Stimulated activated CD4-positive, alpha-beta T cell treated with anti-CD3 and anti-CD28 coated beads, TNF-alpha, amount 100 ng/mL, for 4 hours (primary cell): ENCODE results near the gene NINJ2.
"Not testable (repeated sequence)": the region's sequence is repeated elsewhere in the genome, so short reads cannot be mapped to it uniquely, and the experiment has no call there.

ENCODE experiments used
- DNase-seq, 3 experiments: peaks; one replicate each; pipeline ENCODE4 v3.0.0-alpha.2; 2020; ENCODE audit warnings: low read depth in 3 of 3

The NINJ2 gene

GRCh38 chr12:663293-663871 lies at the start of gene NINJ2:
Gene NINJ2 (minus strand): TSS chr12:663445. CDS start chr12:663360, 85 bp downstream.
- no peak for DNase-seq

GRCh38 chr12:712172-712863 lies 49.1 kb upstream of the NINJ2 start:
- DNase-seq: no peak

GRCh38 chr12:709455-710020 lies 46.3 kb upstream of the NINJ2 start:
- DNase-seq: no peak

GRCh38 chr12:708084-708483 lies 44.8 kb upstream of the NINJ2 start:
- not testable (repeated sequence) for DNase-seq

DNA sequence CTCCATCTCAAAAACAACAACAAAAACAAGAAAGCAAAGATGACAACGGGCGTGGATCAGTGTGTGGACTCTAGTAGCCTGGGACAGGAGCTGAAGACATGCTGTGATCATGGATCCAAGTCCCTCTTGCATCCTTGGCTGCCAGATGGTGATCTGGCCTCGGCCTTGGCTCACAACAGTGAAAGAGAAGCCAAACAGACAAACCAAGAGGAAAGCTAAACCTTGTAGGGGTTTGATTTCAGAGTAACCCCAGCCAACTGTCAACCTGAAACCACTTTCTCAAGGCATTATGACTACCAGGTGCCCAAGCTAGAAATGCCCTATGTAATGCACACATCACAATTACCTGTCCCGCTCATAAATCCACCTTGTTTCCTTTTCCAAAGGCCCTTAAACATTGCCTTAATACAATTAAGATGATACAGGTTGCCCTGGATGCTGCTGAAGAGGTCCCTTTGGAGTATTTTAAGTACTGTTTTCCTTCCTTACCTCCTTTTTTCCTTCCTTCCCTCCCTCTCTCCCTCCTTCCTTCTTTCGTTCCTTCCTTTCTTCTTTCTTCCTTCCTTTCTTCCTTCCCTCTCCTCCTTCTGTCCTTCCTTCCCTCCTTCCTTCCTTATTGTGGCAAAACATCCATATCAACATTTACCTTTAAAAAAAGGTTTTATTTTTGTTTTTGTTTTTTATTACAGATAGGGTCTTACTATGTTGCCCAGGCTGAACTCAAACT lies 41.4 kb upstream of the NINJ2 start:
- no peak for DNase-seq

DNA sequence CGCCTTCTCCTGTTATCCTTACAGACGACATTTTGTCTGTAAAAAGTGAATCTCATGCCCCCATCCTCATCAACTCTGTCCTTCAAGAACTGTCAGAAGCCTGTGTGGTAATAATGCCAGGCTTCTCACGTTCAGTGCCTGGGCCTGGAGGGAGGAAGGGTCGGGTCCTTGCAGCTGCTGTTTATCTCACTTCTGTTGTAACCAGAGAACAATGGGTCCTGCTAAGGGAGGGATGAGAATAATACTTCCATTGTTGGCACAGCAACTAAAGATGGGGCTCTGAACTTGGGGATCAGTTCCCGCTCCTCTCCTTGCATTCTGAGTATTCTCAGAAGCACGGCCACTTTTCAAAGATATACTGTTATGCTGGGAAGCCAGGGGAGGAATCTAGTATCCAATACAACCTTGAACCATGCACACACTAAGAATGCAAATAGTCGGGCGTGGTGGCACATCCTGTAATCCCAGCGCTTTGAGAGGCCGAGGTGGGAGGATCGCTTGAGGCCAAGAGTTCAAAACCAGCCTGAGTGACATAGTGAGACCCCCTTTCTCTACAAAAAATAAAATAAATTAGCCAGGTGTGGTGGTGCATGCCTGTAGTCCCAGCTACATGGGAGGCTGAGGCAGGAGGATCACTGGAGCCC lies 38.8 kb upstream of the NINJ2 start:
- no peak for DNase-seq

DNA sequence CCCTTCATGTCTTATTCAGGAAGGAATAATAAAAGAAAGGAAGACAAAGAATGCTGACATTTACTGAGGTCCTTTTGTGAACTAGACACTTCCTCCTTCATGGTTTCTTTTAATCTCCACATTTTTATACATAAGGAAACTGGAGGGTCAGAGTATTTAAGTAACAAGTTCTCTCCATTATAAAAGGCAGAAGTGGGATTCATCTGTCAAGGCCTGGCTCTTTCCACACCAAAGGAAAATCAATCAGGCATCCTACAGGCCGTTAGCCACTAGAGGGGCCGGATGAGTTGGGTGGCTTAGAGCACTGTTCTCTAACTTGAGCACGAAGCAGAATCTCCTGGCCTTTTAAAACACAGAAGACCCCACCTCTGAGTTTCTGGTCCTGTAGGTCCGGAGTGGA lies 36.8 kb upstream of the NINJ2 start:
- no peak for DNase-seq

DNA sequence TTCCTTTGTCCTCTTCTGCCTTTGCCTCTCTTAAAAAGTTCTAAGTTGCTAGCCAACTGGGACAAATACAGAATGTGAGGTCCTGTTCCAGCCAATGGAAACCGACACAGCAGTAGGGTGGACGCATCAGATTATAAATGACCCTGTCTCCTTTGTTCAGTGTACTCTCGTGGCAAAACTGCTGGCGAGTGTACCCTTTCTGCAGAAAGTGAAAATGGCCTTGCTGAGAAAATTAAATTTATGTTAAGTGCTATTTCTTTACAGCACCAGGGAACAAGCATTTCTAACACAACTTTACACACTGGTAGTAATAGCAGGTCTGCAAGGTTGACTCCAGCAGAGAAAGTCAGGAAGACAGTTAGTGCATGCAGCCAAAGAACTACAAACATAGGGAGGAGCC lies 35.0 kb upstream of the NINJ2 start:
- DNase-seq: not testable (repeated sequence)

DNA sequence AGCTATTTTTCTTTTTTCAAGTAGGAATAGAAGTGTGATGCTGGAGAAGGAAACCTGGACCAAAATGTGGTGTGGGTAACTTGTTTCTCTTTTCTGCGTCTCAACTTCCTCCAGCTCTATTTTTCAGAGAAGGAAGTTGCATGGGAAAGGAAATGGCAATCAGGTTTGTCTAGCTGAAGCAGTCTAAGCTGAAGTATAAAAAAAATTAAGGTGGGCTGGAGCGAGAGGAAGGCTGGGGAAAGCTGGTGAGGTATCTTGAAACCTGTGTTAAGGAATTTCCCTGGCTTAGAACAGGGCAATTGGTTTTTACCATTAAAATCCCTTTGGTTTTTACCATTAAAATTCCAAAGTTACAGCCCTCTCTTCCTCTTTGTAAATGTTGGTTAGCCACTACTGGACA lies 34.2 kb upstream of the NINJ2 start:
- no peak for DNase-seq

DNA sequence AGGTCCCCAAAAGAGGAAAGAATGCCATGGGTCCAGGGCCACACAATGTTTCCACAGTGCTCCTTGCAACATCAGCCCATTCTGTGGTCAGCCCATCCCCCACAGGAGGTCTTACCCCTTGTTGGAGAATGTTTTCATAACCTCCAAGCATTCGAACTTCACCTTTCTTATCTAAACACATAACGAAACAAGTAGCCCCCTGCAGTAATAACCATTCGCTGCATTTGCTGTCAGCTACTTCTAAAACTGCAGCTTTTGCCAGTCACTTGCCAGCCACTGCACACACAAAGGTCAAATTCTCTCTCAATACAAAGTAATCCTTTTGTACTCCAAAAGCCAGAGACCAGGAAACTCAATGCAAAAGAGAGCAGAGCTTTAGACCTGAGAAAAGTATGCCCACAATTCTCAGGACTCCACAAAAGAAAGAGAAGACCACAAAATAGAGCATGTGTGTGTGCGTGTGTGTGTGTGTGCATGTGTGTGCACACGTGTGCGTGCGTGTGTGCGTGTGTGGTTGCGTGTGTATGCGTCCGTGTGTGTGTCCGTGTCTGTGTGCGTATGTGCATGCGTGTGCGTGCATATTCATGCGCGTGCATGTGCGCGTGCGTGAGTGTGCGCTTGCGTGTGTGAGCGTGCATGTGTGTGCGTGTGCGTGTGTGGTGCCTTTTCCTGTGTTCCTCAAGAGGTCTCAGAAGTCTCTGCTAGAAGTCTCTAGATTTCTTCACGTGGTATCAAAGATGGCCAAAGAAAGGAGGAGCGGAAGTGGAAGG lies 31.7 kb upstream of the NINJ2 start:
- no peak for DNase-seq

DNA sequence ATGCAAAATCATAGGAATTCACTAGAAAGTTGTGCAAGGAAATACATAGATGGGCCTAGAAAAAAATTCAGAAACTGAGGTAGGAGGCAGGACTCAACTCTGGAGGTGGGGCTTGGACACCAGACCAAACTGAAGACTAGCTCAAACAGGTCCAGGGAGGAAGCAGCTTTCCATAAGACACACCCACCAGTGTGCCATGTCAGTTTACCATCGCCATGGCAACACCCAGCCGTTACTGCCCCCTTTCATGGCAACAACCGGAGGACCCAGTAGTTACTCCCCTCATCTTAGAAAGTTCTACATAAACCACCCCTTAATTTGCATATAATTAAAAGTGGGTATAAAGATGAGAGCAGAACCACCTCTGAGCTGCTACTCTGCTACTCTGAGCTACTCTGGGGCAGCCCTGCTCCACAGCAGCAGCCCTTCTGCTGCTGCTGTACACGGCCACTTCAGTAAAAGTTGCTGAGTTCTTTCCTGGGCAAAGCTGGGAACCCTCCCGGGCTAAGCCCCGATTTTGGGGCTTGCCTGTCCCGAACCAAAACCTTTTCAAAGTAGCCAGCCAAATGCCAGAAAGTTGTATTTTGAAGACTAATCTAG lies 30.8 kb upstream of the NINJ2 start:
- DNase-seq: no peak

- DNase-seq: no peak
Measured at GRCh38 chr12:692274-692673, 29.0 kb upstream of the NINJ2 start.

GRCh38 chr12:690466-690865 lies 27.2 kb upstream of the NINJ2 start:
- no peak for DNase-seq

GRCh38 chr12:685388-685787 lies 22.1 kb upstream of the NINJ2 start:
- peak in 2 of 3 experiments; percentile 60 to 64 for DNase-seq

- no peak for DNase-seq
Measured at GRCh38 chr12:684416-684815, 21.2 kb upstream of the NINJ2 start.

- no peak for DNase-seq
Measured at GRCh38 chr12:681568-682256, 18.5 kb upstream of the NINJ2 start.

DNA sequence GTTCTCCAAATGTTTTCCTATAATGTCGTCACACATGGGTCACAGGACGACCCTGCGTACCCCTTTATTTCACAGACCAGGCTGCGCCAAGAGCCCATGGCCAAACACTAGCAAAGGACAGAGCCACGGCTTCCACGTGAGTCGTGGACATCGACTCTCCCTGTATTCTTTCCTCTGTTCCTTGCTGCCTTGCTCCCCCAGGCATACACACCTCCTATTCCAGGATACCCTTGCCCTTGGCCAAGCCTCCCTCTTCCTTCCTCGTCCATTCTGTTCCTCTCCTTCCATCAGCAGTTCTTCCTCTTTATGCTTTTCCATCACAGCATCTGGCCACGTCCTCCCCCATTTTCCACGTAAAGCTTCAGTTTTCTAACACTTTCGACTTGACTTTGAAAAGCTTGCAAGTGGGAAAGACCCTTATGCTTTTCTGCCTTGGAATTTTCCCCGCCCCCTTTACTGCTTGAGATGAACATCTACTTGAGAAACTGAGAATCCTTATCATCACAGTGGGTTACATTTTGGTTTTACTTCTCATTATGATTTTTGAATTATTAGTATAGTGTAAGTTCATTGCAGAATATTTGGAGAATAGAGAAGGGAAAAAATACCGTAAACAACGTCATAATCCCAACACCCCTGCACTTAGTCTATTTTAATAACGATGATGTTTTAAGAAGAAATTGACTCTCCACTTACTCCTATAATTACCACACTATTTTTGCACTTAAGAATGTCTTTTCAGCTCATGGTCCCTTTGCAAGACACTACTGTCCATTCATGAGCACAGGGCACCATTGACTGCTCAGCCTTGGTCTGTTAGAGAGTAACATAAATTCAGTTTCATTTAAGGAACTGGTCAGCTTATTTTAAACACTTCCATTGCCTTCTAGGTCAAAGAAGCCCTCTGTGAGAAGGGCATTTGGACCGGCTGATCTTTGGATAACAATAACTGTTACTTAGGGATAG lies 15.8 kb upstream of the NINJ2 start:
- DNase-seq: no peak

DNA sequence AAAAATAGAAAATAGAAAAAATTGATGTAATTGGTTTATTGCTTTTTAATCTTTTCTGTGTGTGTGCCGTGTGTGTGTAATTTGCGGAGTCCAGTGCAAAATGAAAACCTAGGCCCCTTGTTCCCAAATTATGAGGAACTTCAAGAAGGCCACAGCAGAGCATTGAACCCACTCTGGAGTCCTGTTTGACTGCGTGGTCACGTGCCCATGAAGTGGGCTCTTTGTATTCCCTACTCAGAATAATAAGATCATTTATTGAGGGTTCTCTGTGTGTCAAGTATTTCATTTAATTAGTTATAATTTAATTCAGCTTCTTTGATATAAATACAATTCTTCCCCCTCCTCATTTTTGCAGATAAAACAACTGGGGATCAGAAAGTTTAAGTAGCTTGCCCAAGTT lies 12.3 kb upstream of the NINJ2 start:
- DNase-seq: no peak

GRCh38 chr12:674272-674781 lies 11.1 kb upstream of the NINJ2 start:
- peak in 2 of 3 experiments; percentile 27 to 29 for DNase-seq
